Measurements from ENCODE around the gene NRROS.

GRCh38 chr3:196634829-196635228 lies 4.7 kb upstream of the NRROS start:
- TF ChIP-seq CTCF (conservative IDR thresholded peaks at IDR 0.05; ENCODE audit: low read length): no peak
- no peak for TF ChIP-seq EZH2phosphoT487 (IDR thresholded peaks at IDR 0.05; ENCODE audit: borderline replicate concordance)

All from Loucy (cell line).